Measurements from ENCODE around the gene SMG6. TPM values are rescaled to one million over a fixed set of nuclear protein-coding genes. Genes with fewer than 3 reads are reported as not detected.

SMG6 gene
- total and polyA plus RNA-seq, 2 of the 13 experiments (the other 11 are each of a cell fraction or from before 2014, with no cell fraction given) = 4.6 to 14.6 TPM

DNA sequence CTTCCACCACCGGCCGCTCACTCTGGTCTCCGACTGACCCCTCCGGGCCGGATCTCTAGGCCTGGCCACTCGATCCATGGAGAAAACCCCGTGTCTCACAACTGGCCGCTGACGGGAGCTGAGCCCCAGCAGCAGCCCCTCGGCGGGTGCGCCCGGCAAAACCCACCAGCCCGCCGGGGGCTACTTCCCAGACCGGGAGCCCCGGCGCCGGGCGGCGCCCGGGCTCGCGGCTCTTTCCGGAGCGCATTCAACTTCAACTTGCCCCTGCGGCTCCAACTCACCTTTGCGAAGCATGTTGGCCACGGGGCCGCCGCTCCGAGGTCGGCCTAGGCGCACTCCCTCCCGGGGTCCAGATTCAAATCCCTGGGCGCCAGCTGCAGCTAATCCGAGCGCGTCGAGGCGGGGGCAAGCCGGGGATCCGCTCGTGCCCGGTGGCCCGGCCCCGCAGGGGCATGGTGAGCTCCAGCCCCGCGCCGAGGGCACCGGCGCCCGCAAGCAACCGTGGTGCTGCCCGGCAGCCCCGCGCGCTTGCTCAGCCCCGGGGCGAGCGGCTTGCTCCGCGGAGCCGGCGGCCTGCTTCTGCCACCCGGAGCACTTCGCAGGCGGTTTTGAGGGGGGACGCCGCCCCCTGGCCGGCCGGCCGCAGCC is 278.9 kb downstream of the SMG6 start (continued):
- TF ChIP-seq ZKSCAN8 (CRISPR knock-in tag; IDR thresholded peaks at IDR 0.05; ENCODE audit: borderline replicate concordance) = no peak
- TF ChIP-seq PHF20 (CRISPR knock-in tag; IDR thresholded peaks at IDR 0.05) = no peak
- TF ChIP-seq, protein P1, sequence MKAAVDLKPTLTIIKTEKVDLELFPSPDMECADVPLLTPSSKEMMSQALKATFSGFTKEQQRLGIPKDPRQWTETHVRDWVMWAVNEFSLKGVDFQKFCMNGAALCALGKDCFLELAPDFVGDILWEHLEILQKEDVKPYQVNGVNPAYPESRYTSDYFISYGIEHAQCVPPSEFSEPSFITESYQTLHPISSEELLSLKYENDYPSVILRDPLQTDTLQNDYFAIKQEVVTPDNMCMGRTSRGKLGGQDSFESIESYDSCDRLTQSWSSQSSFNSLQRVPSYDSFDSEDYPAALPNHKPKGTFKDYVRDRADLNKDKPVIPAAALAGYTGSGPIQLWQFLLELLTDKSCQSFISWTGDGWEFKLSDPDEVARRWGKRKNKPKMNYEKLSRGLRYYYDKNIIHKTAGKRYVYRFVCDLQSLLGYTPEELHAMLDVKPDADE (CRISPR knock-in tag; IDR thresholded peaks at IDR 0.05) = no peak
- TF ChIP-seq, protein P2, sequence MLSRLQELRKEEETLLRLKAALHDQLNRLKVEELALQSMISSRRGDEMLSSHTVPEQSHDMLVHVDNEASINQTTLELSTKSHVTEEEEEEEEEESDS (CRISPR knock-in tag; IDR thresholded peaks at IDR 0.05; ENCODE audit: borderline replicate concordance) = no peak
- TF ChIP-seq NFIB (CRISPR knock-in tag; IDR thresholded peaks at IDR 0.05; ENCODE audit: borderline replicate concordance) = no peak

DNA sequence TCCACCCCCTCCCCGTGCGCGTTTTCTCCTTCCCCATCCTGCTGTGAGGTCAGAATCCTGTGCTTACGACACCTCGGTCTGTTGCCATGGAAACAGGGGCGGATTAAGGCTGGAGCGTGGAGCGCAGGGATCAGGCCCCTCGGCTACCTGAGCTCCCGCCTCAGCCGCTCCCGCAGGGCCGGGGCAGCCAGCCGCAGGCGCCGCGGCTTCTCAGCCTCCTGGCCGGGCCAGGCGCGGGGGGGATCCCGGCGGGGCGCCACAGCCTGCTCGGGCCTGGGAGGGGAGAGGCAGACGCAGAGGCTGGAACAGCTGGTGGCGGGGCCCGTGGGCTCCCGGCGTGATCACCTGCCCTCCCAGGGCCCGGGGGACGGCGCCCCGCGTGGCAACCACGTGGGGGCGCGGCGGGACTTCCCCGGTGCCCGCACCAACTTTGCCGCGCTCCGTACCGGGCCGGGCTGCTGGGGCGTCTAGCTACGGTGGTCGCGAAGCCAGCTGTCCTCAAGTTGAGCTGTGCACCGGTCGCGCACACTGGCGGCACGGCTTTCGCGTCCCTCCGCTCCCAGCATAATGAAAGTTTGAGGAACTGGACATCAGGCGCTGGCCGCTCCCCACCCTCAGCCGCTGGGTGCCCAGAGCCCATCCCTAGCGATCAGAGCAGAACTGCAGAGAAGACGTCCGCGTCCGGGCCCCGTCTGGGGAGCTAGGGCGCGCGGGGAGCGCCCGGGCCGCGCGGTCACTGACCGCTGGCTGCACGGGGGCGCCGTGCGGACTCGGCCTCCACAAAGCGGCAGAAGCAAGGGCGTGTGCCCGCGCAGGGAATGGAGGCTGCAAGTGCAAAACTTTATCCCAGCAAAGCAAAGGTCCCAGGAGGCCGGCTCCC is 279.7 kb downstream of the SMG6 start:
- Histone ChIP-seq H3K4me1 (ENCODE audit: insufficient read depth, low read length) (peaks cover 24% of the 10 kb centered on the region), H3K4me2 (ENCODE audit: low read depth, low read length) (peak overlapping the region; percentile 77), H3K4me3 (replicated peaks in 1 of 3; ENCODE audit: insufficient read depth in 1 of 3, low read depth in 2 of 3, low read length in 3 of 3) (peak overlapping the region; percentile 10 to 67 (median 27); a peak in 5 of 6 replicates), H3K27ac (ENCODE audit: extremely low read length, insufficient read depth, low read length) (no peak overlapping the region), H3K36me3 (replicated peaks in 1 of 2; ENCODE audit: control insufficient read depth in 1 of 2, insufficient read depth in 2 of 2, low read length in 2 of 2) (no peaks in the 10 kb centered on the region), H3K79me2 (ENCODE audit: insufficient read depth, low read length) (no peaks in the 10 kb centered on the region), H3K9me3 (ENCODE audit: low read length) (no peaks in the 10 kb centered on the region), H4K20me1 (ENCODE audit: insufficient read depth, low read length) (no peaks in the 10 kb centered on the region), H3K27me3 (ENCODE audit: control insufficient read depth in 1 of 2, insufficient read depth in 2 of 2, low read length in 2 of 2) (peaks cover 9 to 70% of the 10 kb centered on the region in 2 experiments), H2AFZ (ENCODE audit: low read length) (no peak overlapping the region), H3K9ac (ENCODE audit: insufficient read depth, low read depth, low read length) (no peak overlapping the region)
- ChIA-PET CTCF (ENCODE audit: low intra/inter-chr PET ratio, low total read pairs) (interaction anchor here (2.5 kb wide), 1 partner anchor 115 kb away, joined by 31 read pairs; no protein-coding TSS in a partner anchor), POLR2A (interaction anchor here (0.7 to 2.8 kb wide), 3 partner anchors 27 to 119 kb away, joined by 3 to 18 read pairs (median 18); no protein-coding TSS in a partner anchor)
- WGBS (ENCODE audit: low lambda C conversion rate) = 2% methylated on average over 8 of the region's 85 CpGs
- intact Hi-C loops (cut with micrococcal nuclease; ENCODE audit: unreplicated experiment) = loop anchor here (10.0 kb wide), 2 partner anchors 49 to 139 kb away; no protein-coding TSS in a partner anchor
- FAIRE-seq = no peak
- peak; percentile 17 for ATAC-seq
- BruUV-seq (replicated peaks) = no TSS peak
- no peak for DNase-seq (ENCODE audit: low spot score)
- in situ Hi-C loops (cut with HindIII; ENCODE audit: extremely low pct_ligation_motif_present, low pct_unique_long_range_greater_than_20kb) = no loop called here
- TF ChIP-seq RFX5 (IDR thresholded peaks at IDR 0.05; ENCODE audit: low read depth, low read length) (peak; percentile 55; the same call in 1 of the 2 replicates), ZHX2 (IDR thresholded peaks at IDR 0.05; ENCODE audit: low read depth) (no peak), ZHX2 (CRISPR knock-in tag; IDR thresholded peaks at IDR 0.05; ENCODE audit: borderline replicate concordance) (no peak), ZNF549 (CRISPR knock-in tag; IDR thresholded peaks at IDR 0.05) (no peak), ZNF644 (CRISPR knock-in tag; IDR thresholded peaks at IDR 0.05; ENCODE audit: low read depth) (no peak), ATF1 (CRISPR knock-in tag; IDR thresholded peaks at IDR 0.05) (no peak), CEBPB (IDR thresholded peaks at IDR 0.05; ENCODE audit: borderline replicate concordance, low read depth, low read length) (peak; percentile 11; the same call in 1 of the 2 replicates), CERS6 (CRISPR knock-in tag; IDR thresholded peaks at IDR 0.05) (no peak)

Measured in HepG2 (cell line).